Measurements from ENCODE around the gene GBGT1.
"Not testable (repeated sequence)": the region's sequence is repeated elsewhere in the genome, so short reads cannot be mapped to it uniquely, and the experiment has no call there.

The GBGT1 gene

GRCh38 chr9:133194597-133194996 is 30.9 kb upstream of the GBGT1 start:
- DNase-seq: no peak

- no peak for DNase-seq
Measured at GRCh38 chr9:133191989-133192388, 28.3 kb upstream of the GBGT1 start.

- DNase-seq: no peak
Measured at GRCh38 chr9:133189826-133190225, 26.1 kb upstream of the GBGT1 start.

- no peak for DNase-seq
Measured at GRCh38 chr9:133188843-133189180, 25.1 kb upstream of the GBGT1 start.

GRCh38 chr9:133188006-133188842 is 24.5 kb upstream of the GBGT1 start:
- no peak for DNase-seq

GRCh38 chr9:133187561-133188005 is 23.9 kb upstream of the GBGT1 start:
- no peak for DNase-seq

GRCh38 chr9:133186736-133187135 is 23.0 kb upstream of the GBGT1 start:
- no peak for DNase-seq

GRCh38 chr9:133184971-133185370 is 21.3 kb upstream of the GBGT1 start:
- DNase-seq: peak; percentile 39 to 59

GRCh38 chr9:133182151-133182550 is 18.4 kb upstream of the GBGT1 start:
- DNase-seq: no peak

- DNase-seq: no peak
Measured at GRCh38 chr9:133181561-133181960, 17.8 kb upstream of the GBGT1 start.

GRCh38 chr9:133180953-133181352 is 17.2 kb upstream of the GBGT1 start:
- DNase-seq: no peak

GRCh38 chr9:133173056-133173455 is 9.3 kb upstream of the GBGT1 start:
- DNase-seq: no peak

- no peak for DNase-seq
Measured at GRCh38 chr9:133171161-133171961, 7.6 kb upstream of the GBGT1 start.

GRCh38 chr9:133170716-133171115 is 7.0 kb upstream of the GBGT1 start:
- DNase-seq: no peak

- DNase-seq: not testable (repeated sequence)
Measured at GRCh38 chr9:133169687-133170086, 6.0 kb upstream of the GBGT1 start.

- no peak for DNase-seq
Measured at GRCh38 chr9:133169102-133169501, 5.4 kb upstream of the GBGT1 start.

- DNase-seq: no peak
Measured at GRCh38 chr9:133168432-133168831, 4.7 kb upstream of the GBGT1 start.

- no peak for DNase-seq
Measured at GRCh38 chr9:133167769-133168168, 4.1 kb upstream of the GBGT1 start.

GRCh38 chr9:133167096-133167730 is 3.5 kb upstream of the GBGT1 start:
- DNase-seq: no peak

- DNase-seq: no peak
Measured at GRCh38 chr9:133166392-133166791, 2.7 kb upstream of the GBGT1 start.

- no peak for DNase-seq
Measured at GRCh38 chr9:133165452-133165730, 1.7 kb upstream of the GBGT1 start.

- DNase-seq: no peak
Measured at GRCh38 chr9:133164191-133164590, 477 bp upstream of the GBGT1 start.

- DNase-seq: no peak
Measured at GRCh38 chr9:133162861-133163503, 732 bp downstream of the GBGT1 start.
